H1 (cell line): Measurements from ENCODE around the gene CHST11. TPM values are rescaled to one million over a fixed set of nuclear protein-coding genes. Genes with fewer than 3 reads are reported as not detected.

ENCODE experiments used
- CTCF ChIA-PET: fragments of 300-600 bp; sonication (Branson Sonifier 250); formaldehyde crosslinking; loops from one replicate; lab custom pipeline; 2021; ENCODE audit not compliant: partially characterized antibody; lab: Charles Lee
- POLR2A ChIA-PET: fragments of 300-600 bp; sonication (Branson Sonifier 250); formaldehyde crosslinking; loops from one replicate; lab custom pipeline; 2021; ENCODE audit warnings: inconsistent platforms; ENCODE audit not compliant: partially characterized antibody; lab: Charles Lee
- DNase-seq, 2 experiments: peaks; one replicate each; pipeline versions ENCODE4 v3.0.0 to v3.0.0-alpha.2; 2010 to 2022; ENCODE audit warnings: low spot score in 2 of 2, low read depth in 1 of 2, mixed read lengths in 1 of 2
- FAIRE-seq: peaks from 2 replicates; lab custom pipeline; 2011; peaks lifted over from hg19 to GRCh38; lab: Jason Lieb, UNC
- H2AFZ ChIP-seq: 2 replicates; pipeline ENCODE4 v1.8.1; 2012; ENCODE audit warnings: low read length, inconsistent platforms
- H2AK5ac ChIP-seq: 2 replicates; pipeline ENCODE4 v1.6.1; 2013; ENCODE audit warnings: low read depth, low read length
- H2BK120ac ChIP-seq: replicated peaks from 2 replicates; pipeline ENCODE3; 2013; ENCODE audit warnings: low read depth, low read length, inconsistent platforms
- H2BK12ac ChIP-seq: 2 replicates; pipeline ENCODE4 v1.6.1; 2013; ENCODE audit warnings: low read depth, low read length
- H2BK15ac ChIP-seq: 2 replicates; pipeline ENCODE4 v1.6.1; 2013; ENCODE audit warnings: low read length
- H2BK20ac ChIP-seq: 2 replicates; pipeline ENCODE4 v1.6.1; 2013; ENCODE audit warnings: low read length
- H2BK5ac ChIP-seq: 2 replicates; pipeline ENCODE4 v1.6.1; 2013; ENCODE audit warnings: low read depth, low read length
- H3K14ac ChIP-seq: 2 replicates; pipeline ENCODE4 v1.6.1; 2013; ENCODE audit warnings: inconsistent platforms; ENCODE audit not compliant: insufficient read length
- H3K18ac ChIP-seq: 2 replicates; pipeline ENCODE4 v1.6.1; 2013; ENCODE audit warnings: low read length; ENCODE audit errors: extremely low read depth
- H3K23ac ChIP-seq: 2 replicates; pipeline ENCODE4 v1.6.1; 2013; ENCODE audit warnings: inconsistent platforms; ENCODE audit not compliant: insufficient read length
- H3K23me2 ChIP-seq: 2 replicates; pipeline ENCODE4 v1.6.1; 2013; ENCODE audit warnings: low read depth, low read length
- H3K27ac ChIP-seq: 2 replicates; pipeline ENCODE4 v1.6.1; 2011; ENCODE audit warnings: low read depth, low read length, inconsistent platforms
- H3K27me3 ChIP-seq, 4 experiments: replicated peaks in 1 of 4; 1 replicate in 1 of 4; 2 replicates in 3 of 4; pipeline versions ENCODE4 v1.6.1 to v1.8.1; 2011 to 2013; ENCODE audit warnings: low read length in 3 of 4, mild to moderate bottlenecking in 3 of 4, inconsistent platforms in 2 of 4, mixed read lengths in 2 of 4, moderate library complexity in 1 of 4; ENCODE audit not compliant: control insufficient read depth in 3 of 4, insufficient read depth in 3 of 4; ENCODE audit errors: extremely low read depth in 1 of 4
- H3K36me3 ChIP-seq, 4 experiments: 2 replicates each; pipeline versions ENCODE4 v1.6.1 to v1.8.1; 2011 to 2013; ENCODE audit warnings: mild to moderate bottlenecking in 4 of 4, low read length in 3 of 4, moderate library complexity in 2 of 4, control low read depth in 1 of 4, inconsistent platforms in 1 of 4; ENCODE audit not compliant: insufficient read depth in 4 of 4, control insufficient read depth in 2 of 4
- H3K4ac ChIP-seq: replicated peaks from 2 replicates; pipeline ENCODE3; 2013; ENCODE audit warnings: low read length, low read depth, mixed read lengths, inconsistent platforms; ENCODE audit not compliant: insufficient read length
- H3K4me1 ChIP-seq, 4 experiments: replicated peaks in 1 of 4; 1 replicate in 1 of 4; 2 replicates in 3 of 4; pipeline versions ENCODE4 v1.6.1 to v1.8.1; 2011 to 2013; ENCODE audit warnings: low read length in 3 of 4, inconsistent platforms in 2 of 4, mixed read lengths in 1 of 4; ENCODE audit not compliant: insufficient read depth in 4 of 4, control insufficient read depth in 3 of 4
- H3K4me2 ChIP-seq, 2 experiments: 2 replicates each; pipeline versions ENCODE4 v1.6.1 to v1.8.1; 2011 to 2013; ENCODE audit warnings: low read depth in 2 of 2, low read length in 2 of 2, control low read depth in 1 of 2, inconsistent platforms in 1 of 2, mild to moderate bottlenecking in 1 of 2; ENCODE audit not compliant: insufficient read depth in 1 of 2
- H3K4me3 ChIP-seq, 4 experiments: fragments of 200-600, 300-600 bp in 1 of 4; sonication (generic), shearing (Covaris generic), sonication (Bioruptor Twin) in 1 of 4; 2 replicates each; pipeline versions ENCODE4 v1.5.1 to v1.8.1; 2011 to 2016; ENCODE audit warnings: low read length in 4 of 4, low read depth in 3 of 4, control low read depth in 2 of 4, inconsistent platforms in 2 of 4, mild to moderate bottlenecking in 2 of 4, mixed read lengths in 1 of 4, moderate library complexity in 1 of 4; ENCODE audit not compliant: insufficient read depth in 2 of 4; ENCODE audit errors: extremely low read depth in 1 of 4
- H3K56ac ChIP-seq: replicated peaks from 2 replicates; pipeline ENCODE3; 2013; ENCODE audit warnings: low read depth, mild to moderate bottlenecking, mixed read lengths, low read length, inconsistent platforms; ENCODE audit not compliant: insufficient read length
- H3K79me1 ChIP-seq: 2 replicates; pipeline ENCODE4 v1.6.1; 2013; ENCODE audit warnings: low read depth, low read length, control low read depth
- H3K79me2 ChIP-seq, 2 experiments: 2 replicates each; pipeline versions ENCODE4 v1.6.1 to v1.8.1; 2012 to 2013; ENCODE audit warnings: low read length in 2 of 2, mild to moderate bottlenecking in 2 of 2, inconsistent platforms in 1 of 2; ENCODE audit not compliant: insufficient read depth in 2 of 2, control insufficient read depth in 1 of 2
- H3K9ac ChIP-seq, 4 experiments: replicated peaks in 1 of 4; 1 replicate in 1 of 4; 2 replicates in 3 of 4; pipeline versions ENCODE4 v1.6.1 to v1.8.1; 2011 to 2013; ENCODE audit warnings: low read depth in 3 of 4, low read length in 3 of 4, control low read depth in 2 of 4, mild to moderate bottlenecking in 2 of 4, moderate library complexity in 2 of 4, inconsistent platforms in 1 of 4; ENCODE audit errors: extremely low read depth in 1 of 4
- H3K9me3 ChIP-seq, 2 experiments: 2 replicates each; pipeline versions ENCODE4 v1.6.1 to v1.8.1; 2012 to 2013; ENCODE audit warnings: mild to moderate bottlenecking in 2 of 2, moderate library complexity in 2 of 2, control low read depth in 1 of 2, inconsistent platforms in 1 of 2, low read depth in 1 of 2, low read length in 1 of 2, mixed read lengths in 1 of 2; ENCODE audit not compliant: insufficient read depth in 2 of 2
- H4K20me1 ChIP-seq, 2 experiments: replicated peaks in 1 of 2; 2 replicates each; pipeline versions ENCODE3 to v1.8.1; 2011 to 2013; ENCODE audit warnings: inconsistent platforms in 2 of 2, low read length in 2 of 2, mild to moderate bottlenecking in 1 of 2; ENCODE audit not compliant: insufficient read depth in 2 of 2, control insufficient read depth in 1 of 2
- H4K5ac ChIP-seq: 2 replicates; pipeline ENCODE4 v1.6.1; 2013; ENCODE audit warnings: low read length, low read depth, mixed read lengths, inconsistent platforms; ENCODE audit not compliant: insufficient read length
- H4K8ac ChIP-seq: 2 replicates; pipeline ENCODE4 v1.8.0; 2013; ENCODE audit warnings: mild to moderate bottlenecking, moderate library complexity, low read length, inconsistent platforms; ENCODE audit not compliant: insufficient read depth; ENCODE audit errors: extremely low read depth
- H4K91ac ChIP-seq: replicated peaks from 2 replicates; pipeline ENCODE3; 2013; ENCODE audit warnings: low read length, mixed read lengths, inconsistent platforms; ENCODE audit not compliant: insufficient read length
- BCL11A ChIP-seq, 2 experiments: IDR thresholded peaks; one replicate each; pipeline ENCODE4 v1.6.1; 2011; ENCODE audit warnings: low read depth in 2 of 2, low read length in 2 of 2, mild to moderate bottlenecking in 2 of 2
- KDM1A ChIP-seq: fragments of 200-600, 300-600 bp; sonication (generic); IDR thresholded peaks from 2 replicates; pipeline ENCODE4 v1.7.1; 2016; ENCODE audit warnings: mild to moderate bottlenecking, low read length, borderline replicate concordance
- SIX5 ChIP-seq: IDR thresholded peaks from 2 replicates; pipeline ENCODE4 v1.6.1; 2011; ENCODE audit warnings: mild to moderate bottlenecking, low read depth, low read length
- WGBS, 2 experiments: shearing (Covaris generic) in 1 of 2; methylation state at CpG; one replicate each; pipeline versions ENCODE4 v1.1.6 to v1.1.7; 2013 to 2015; ENCODE audit warnings: low lambda C conversion rate in 2 of 2, mixed read lengths in 2 of 2, inconsistent platforms in 1 of 2, low coverage in 1 of 2, missing lambda C conversion rate in 1 of 2; ENCODE audit not compliant: insufficient replicate concordance in 2 of 2, insufficient coverage in 1 of 2, insufficient read length in 1 of 2; ENCODE audit errors: extremely low coverage in 1 of 2, missing lambda C conversion rate in 1 of 2; 5-methylcytosine and 5-hydroxymethylcytosine counted together
- polyA plus RNA-seq, 7 experiments: library from polyadenylated mRNA; depleted of rRNA in 3 of 7; stranded (reverse) in 5 of 7; unstranded in 2 of 7; fragments of >200 nt in 5 of 7; fragments of 200-250 nt in 2 of 7; gene quantifications; 1 replicate in 5 of 7; 2 replicates in 1 of 7; 4 replicates in 1 of 7; pipeline versions ENCODE4 v1.2.1 to v1.2.3, GENCODE V29; 2011 to 2013; ENCODE audit warnings: missing spikeins in 2 of 7, mixed read lengths in 2 of 7
- total RNA-seq: library from RNA; stranded (reverse); fragmentation: NEBNext Ultra II Directional; extraction: Animal tissue kit (Norgen Biotek cat#: 25700); gene quantifications from 2 replicates; pipeline ENCODE4 v1.2.1, GENCODE V29; 2021
- TF ChIP-seq, protein P1 (sequence below): IDR thresholded peaks from 2 replicates; pipeline ENCODE4 v1.6.1; 2011; ENCODE audit warnings: low read length, improper control_type of control experiment

CHST11 gene
- total and polyA plus RNA-seq, 2 of the 8 experiments (the other 6 are each of a cell fraction or from before 2014, with no cell fraction given), result 14.4 to 20.8 TPM

DNA sequence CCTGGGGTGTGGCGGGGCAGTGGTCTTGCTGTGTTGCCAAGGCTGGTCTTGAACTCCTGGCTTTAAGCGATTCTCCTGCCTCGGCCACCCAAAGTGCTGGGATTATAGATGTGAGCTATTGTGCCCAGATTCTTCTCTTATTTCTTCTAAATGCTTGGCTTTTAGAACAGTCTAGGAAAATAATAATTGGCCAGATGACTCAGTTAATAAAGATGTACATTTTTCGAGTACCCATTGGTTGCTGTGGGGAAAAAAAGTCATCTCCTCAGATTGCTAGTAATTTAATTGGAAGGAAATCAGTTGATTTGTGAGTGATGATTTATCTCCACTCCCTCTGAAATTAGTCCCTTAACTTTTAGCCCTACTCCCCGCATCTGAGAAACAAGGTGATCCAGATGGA lies 45.5 kb downstream of the CHST11 start:
- Histone ChIP-seq H4K5ac (no peak overlapping the region), H3K4me2 (no peak overlapping the region), H3K56ac (no peak overlapping the region), H2AFZ (no peak overlapping the region), H4K20me1 (peaks cover 1 to 8% of the 10 kb centered on the region in 2 experiments), H4K91ac (no peak overlapping the region), H3K23me2 (no peaks in the 10 kb centered on the region), H3K79me2 (no peaks in the 10 kb centered on the region), H2BK5ac (no peak overlapping the region)
- FAIRE-seq (no peak), DNase-seq (no peak)
- TF ChIP-seq BCL11A (IDR thresholded peaks at IDR 0.05; ENCODE audit: low read depth in 2 of 2, low read length in 2 of 2) (no peak), SIX5 (no peak), KDM1A (no peak)
- TF ChIP-seq, protein P1, sequence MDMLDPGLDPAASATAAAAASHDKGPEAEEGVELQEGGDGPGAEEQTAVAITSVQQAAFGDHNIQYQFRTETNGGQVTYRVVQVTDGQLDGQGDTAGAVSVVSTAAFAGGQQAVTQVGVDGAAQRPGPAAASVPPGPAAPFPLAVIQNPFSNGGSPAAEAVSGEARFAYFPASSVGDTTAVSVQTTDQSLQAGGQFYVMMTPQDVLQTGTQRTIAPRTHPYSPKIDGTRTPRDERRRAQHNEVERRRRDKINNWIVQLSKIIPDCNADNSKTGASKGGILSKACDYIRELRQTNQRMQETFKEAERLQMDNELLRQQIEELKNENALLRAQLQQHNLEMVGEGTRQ, result no peak
- TF ChIP-seq, all 59 proteins: peak for 0
- ChIA-PET POLR2A (no interaction called here), CTCF (interaction anchor here (0.9 kb wide), 1 partner anchor 69 kb away, joined by 3 read pairs; no protein-coding TSS in a partner anchor)
- no peak overlapping the region for H2BK15ac ChIP-seq
- no peak overlapping the region for H4K8ac ChIP-seq
- H3K27me3 ChIP-seq, result no peaks in the 10 kb centered on the region
- WGBS, 2 experiments, result 90% methylated on average over 5 of the region's 5 CpGs; no CpG with 5 or more reads in 1 of the 2 experiments
- H2BK120ac ChIP-seq, result no peak overlapping the region
- H3K14ac ChIP-seq, result no peak overlapping the region
- H2AK5ac ChIP-seq, result no peak overlapping the region
- H3K9me3 ChIP-seq, result no peaks in the 10 kb centered on the region
- H3K4me3 ChIP-seq, result no peak overlapping the region
- H3K18ac ChIP-seq, result no peak overlapping the region
- H3K27ac ChIP-seq, result no peak overlapping the region
- H3K9ac ChIP-seq, result no peak overlapping the region
- H2BK12ac ChIP-seq, result no peak overlapping the region
- H3K79me1 ChIP-seq, result no peaks in the 10 kb centered on the region
- no peak overlapping the region for H3K4ac ChIP-seq
- no peaks in the 10 kb centered on the region for H3K36me3 ChIP-seq
- H2BK20ac ChIP-seq, result no peak overlapping the region
- no peak overlapping the region for H3K23ac ChIP-seq
- H3K4me1 ChIP-seq, result peaks cover 7 to 16% (median 9%) of the 10 kb centered on the region in 4 experiments; a peak in 6 of 7 replicates
